KMS-11 (cell line): Measurements from ENCODE around the gene CD81.

Experiments used
- H2AFZ ChIP-seq: fragments of 200-600 bp; sonication (generic); 2 replicates; pipeline ENCODE4 v1.6.1; 2016; ENCODE audit warnings: antibody characterized with exemption, mixed run types, low read depth
- H3K27ac ChIP-seq: fragments of 200-600 bp; sonication (generic); 2 replicates; pipeline ENCODE4 v1.6.1; 2016; ENCODE audit warnings: mild to moderate bottlenecking, mixed run types
- H3K27me3 ChIP-seq: fragments of 200-600 bp; sonication (generic); 2 replicates; pipeline ENCODE4 v1.6.1; 2017; ENCODE audit warnings: mild to moderate bottlenecking, low read depth, mixed run types, moderate library complexity; ENCODE audit not compliant: insufficient read depth
- H3K36me3 ChIP-seq: fragments of 200-600 bp; sonication (generic); 2 replicates; pipeline ENCODE4 v1.6.1; 2017; ENCODE audit warnings: mild to moderate bottlenecking, mixed run types; ENCODE audit not compliant: insufficient read depth
- H3K4me1 ChIP-seq: fragments of 200-600 bp; sonication (generic); 2 replicates; pipeline ENCODE4 v1.6.1; 2016; ENCODE audit warnings: mild to moderate bottlenecking, low read depth, mixed run types; ENCODE audit not compliant: poor library complexity, severe bottlenecking
- H3K4me2 ChIP-seq: fragments of 200-600 bp; sonication (generic); 2 replicates; pipeline ENCODE4 v1.7.0; 2016; ENCODE audit warnings: mild to moderate bottlenecking, mixed run types
- H3K4me3 ChIP-seq: fragments of 200-600 bp; sonication (generic); IDR thresholded peaks from 2 replicates; pipeline ENCODE4 v1.6.1; 2017; ENCODE audit warnings: low read depth, low read length, mixed read lengths; ENCODE audit not compliant: insufficient read depth
- H3K79me2 ChIP-seq: fragments of 200-600 bp; sonication (generic); 2 replicates; pipeline ENCODE4 v1.6.1; 2016; ENCODE audit warnings: low read depth, mixed run types; ENCODE audit not compliant: insufficient read depth
- H3K9ac ChIP-seq: fragments of 200-600 bp; sonication (generic); 2 replicates; pipeline ENCODE4 v1.6.1; 2016; ENCODE audit warnings: mild to moderate bottlenecking, mixed run types
- H4K20me1 ChIP-seq: fragments of 200-600 bp; sonication (generic); 2 replicates; pipeline ENCODE4 v1.6.1; 2016; ENCODE audit warnings: mild to moderate bottlenecking, mixed run types; ENCODE audit not compliant: insufficient read depth
- CTCF ChIP-seq: fragments of 200-600 bp; sonication (generic); conservative IDR thresholded peaks from 2 replicates; pipeline ENCODE4 v1.6.1; 2017; ENCODE audit warnings: low read depth, mild to moderate bottlenecking, antibody characterized with exemption, low read length, moderate library complexity, mixed read lengths

CD81 gene

GRCh38 chr11:2400762-2401435, 23.8 kb downstream of the CD81 start:
- Histone ChIP-seq H3K4me3 (no peak overlapping the region), H3K4me2 (peak overlapping the region; percentile 79), H3K27me3 (no peaks in the 10 kb centered on the region), H3K9ac (peak overlapping the region; percentile 74), H3K36me3 (no peaks in the 10 kb centered on the region), H3K4me1 (peaks cover 6% of the 10 kb centered on the region), H3K27ac (peak overlapping the region; percentile 37), H2AFZ (peak overlapping the region; percentile 44; the same call in 1 of the 2 replicates), H3K79me2 (peaks cover 17% of the 10 kb centered on the region; the same call in 1 of the 2 replicates), H4K20me1 (no peaks in the 10 kb centered on the region)
- no peak for TF ChIP-seq CTCF

GRCh38 chr11:2401436-2401984, 24.4 kb downstream of the CD81 start:
- no peak for TF ChIP-seq CTCF
- Histone ChIP-seq H3K4me3 (no peak overlapping the region), H3K4me2 (peak overlapping the region; percentile 79), H4K20me1 (no peaks in the 10 kb centered on the region), H3K79me2 (peaks cover 17% of the 10 kb centered on the region; the same call in 1 of the 2 replicates), H2AFZ (no peak overlapping the region), H3K9ac (peak overlapping the region; percentile 74; the same call in 1 of the 2 replicates), H3K27ac (no peak overlapping the region), H3K36me3 (no peaks in the 10 kb centered on the region), H3K27me3 (peaks cover under 1% of the 10 kb centered on the region; the same call in 1 of the 2 replicates), H3K4me1 (peaks cover 6% of the 10 kb centered on the region)

- no peak for TF ChIP-seq CTCF
- no peaks in the 10 kb centered on the region for H3K36me3 ChIP-seq
- no peaks in the 10 kb centered on the region for H4K20me1 ChIP-seq
- H2AFZ ChIP-seq, result no peak overlapping the region
- H3K4me3 ChIP-seq, result no peak overlapping the region
- peaks cover 6% of the 10 kb centered on the region for H3K4me1 ChIP-seq
- H3K4me2 ChIP-seq, result peak overlapping the region; percentile 79; the same call in 1 of the 2 replicates
- no peak overlapping the region for H3K27ac ChIP-seq
- peaks cover 17% of the 10 kb centered on the region; the same call in 1 of the 2 replicates for H3K79me2 ChIP-seq
- H3K9ac ChIP-seq, result no peak overlapping the region; the same call in 1 of the 2 replicates
- peaks cover 7% of the 10 kb centered on the region for H3K27me3 ChIP-seq
Observed at GRCh38 chr11:2402106-2402505, 25.0 kb downstream of the CD81 start.

- no peaks in the 10 kb centered on the region for H4K20me1 ChIP-seq
- TF ChIP-seq CTCF, result no peak
- H3K9ac ChIP-seq, result no peak overlapping the region
- H3K79me2 ChIP-seq, result peaks cover 17% of the 10 kb centered on the region; the same call in 1 of the 2 replicates
- no peak overlapping the region for H3K27ac ChIP-seq
- peaks cover 6% of the 10 kb centered on the region for H3K4me1 ChIP-seq
- peaks cover 16% of the 10 kb centered on the region for H3K27me3 ChIP-seq
- no peaks in the 10 kb centered on the region for H3K36me3 ChIP-seq
- no peak overlapping the region for H3K4me3 ChIP-seq
- no peak overlapping the region for H3K4me2 ChIP-seq
- H2AFZ ChIP-seq, result no peak overlapping the region
Observed at GRCh38 chr11:2402890-2403645, 26.0 kb downstream of the CD81 start.
